Neural progenitor cell (in vitro differentiated cells): Measurements from ENCODE around the gene MRPL36. TPM values are rescaled to one million over a fixed set of nuclear protein-coding genes. Genes with fewer than 3 reads are reported as not detected.

Experiments used
- DNase-seq: peaks from one replicate; pipeline ENCODE4 v3.0.0-alpha.2; 2016; ENCODE audit warnings: low spot score
- H2AFZ ChIP-seq: fragments of 200-600 bp; sonication (generic); replicated peaks from 2 replicates; pipeline ENCODE4 v1.6.1; 2016; ENCODE audit warnings: antibody characterized with exemption
- H3F3A ChIP-seq: fragments of 200-600 bp; sonication (generic); 2 replicates; pipeline ENCODE4 v1.6.1; 2016; ENCODE audit warnings: antibody characterized with exemption, low read depth
- H3K27ac ChIP-seq: fragments of 200-600 bp; sonication (generic); 2 replicates; pipeline ENCODE4 v1.5.1; 2016; ENCODE audit warnings: mild to moderate bottlenecking
- H3K27me3 ChIP-seq: fragments of 200-600 bp; sonication (generic); 2 replicates; pipeline ENCODE4 v1.6.1; 2016; ENCODE audit warnings: mild to moderate bottlenecking, moderate library complexity
- H3K36me3 ChIP-seq: fragments of 200-600 bp; sonication (generic); 2 replicates; pipeline ENCODE4 v1.5.1; 2016
- H3K4me1 ChIP-seq: fragments of 200-600 bp; sonication (generic); 2 replicates; pipeline ENCODE4 v1.6.1; 2016; ENCODE audit warnings: mixed run types
- H3K4me2 ChIP-seq: fragments of 200-600 bp; sonication (generic); 2 replicates; pipeline ENCODE4 v1.6.1; 2016
- H3K4me3 ChIP-seq: fragments of 200-600 bp; sonication (generic); 2 replicates; pipeline ENCODE4 v1.5.1; 2016
- H3K79me2 ChIP-seq: fragments of 200-600 bp; sonication (generic); 2 replicates; pipeline ENCODE4 v1.6.1; 2016; ENCODE audit warnings: low read depth
- H3K9ac ChIP-seq: fragments of 200-600 bp; sonication (generic); 2 replicates; pipeline ENCODE4 v1.6.1; 2016
- H3K9me3 ChIP-seq: fragments of 200-600 bp; sonication (generic); 2 replicates; pipeline ENCODE4 v1.5.1; 2016; ENCODE audit warnings: low read depth
- H4K20me1 ChIP-seq: fragments of 200-600 bp; sonication (generic); 2 replicates; pipeline ENCODE4 v1.6.1; 2016; ENCODE audit warnings: low read depth
- H3K27ac Mint-ChIP-seq: 3 replicates; pipeline ENCODE4 v1.8.0; 2021; ENCODE audit warnings: mixed read lengths
- H3K27me3 Mint-ChIP-seq: 2 replicates; pipeline ENCODE4 v1.8.0; 2022; ENCODE audit warnings: low read depth, mild to moderate bottlenecking, inconsistent platforms, moderate library complexity, mixed read lengths; ENCODE audit not compliant: insufficient read depth
- H3K36me3 Mint-ChIP-seq: 3 replicates; pipeline ENCODE4 v1.8.0; 2021; ENCODE audit warnings: mixed read lengths
- H3K4me1 Mint-ChIP-seq: 3 replicates; pipeline ENCODE4 v1.8.0; 2021; ENCODE audit warnings: mixed read lengths
- H3K4me3 Mint-ChIP-seq: 3 replicates; pipeline ENCODE4 v1.8.0; 2021; ENCODE audit warnings: mild to moderate bottlenecking, moderate library complexity, mixed read lengths
- H3K9me3 Mint-ChIP-seq: 3 replicates; pipeline ENCODE4 v1.8.0; 2020; ENCODE audit warnings: mixed read lengths
- EZH2 ChIP-seq: fragments of 200-600 bp; sonication (generic); IDR thresholded peaks from 2 replicates; pipeline ENCODE4 v1.6.1; 2017; ENCODE audit warnings: antibody characterized with exemption, mild to moderate bottlenecking, moderate library complexity
- EZH2phosphoT487 ChIP-seq: fragments of 200-600 bp; sonication (generic); IDR thresholded peaks from 2 replicates; pipeline ENCODE4 v1.6.1; 2017; ENCODE audit warnings: antibody characterized with exemption
- total RNA-seq: library from RNA; depleted of rRNA; stranded (reverse); fragments of >200 nt; gene quantifications from 2 replicates; pipeline ENCODE4 v1.2.3, GENCODE V29; 2015; ENCODE audit warnings: low replicate concordance
- TF ChIP-seq, protein P1 (sequence below): fragments of 200-600 bp; sonication (generic); IDR thresholded peaks from 2 replicates; pipeline ENCODE4 v1.5.1; 2017; ENCODE audit warnings: antibody characterized with exemption, mild to moderate bottlenecking

The MRPL36 gene
- total RNA-seq, 1 donor from 2014 or later: 22.2 TPM

GRCh38 chr5:1806199-1806598, 6.6 kb upstream of the MRPL36 start:
- Mint-ChIP-seq H3K36me3 (peaks cover 36% of the 10 kb centered on the region), H3K4me1 (peaks cover 11% of the 10 kb centered on the region)

DNA sequence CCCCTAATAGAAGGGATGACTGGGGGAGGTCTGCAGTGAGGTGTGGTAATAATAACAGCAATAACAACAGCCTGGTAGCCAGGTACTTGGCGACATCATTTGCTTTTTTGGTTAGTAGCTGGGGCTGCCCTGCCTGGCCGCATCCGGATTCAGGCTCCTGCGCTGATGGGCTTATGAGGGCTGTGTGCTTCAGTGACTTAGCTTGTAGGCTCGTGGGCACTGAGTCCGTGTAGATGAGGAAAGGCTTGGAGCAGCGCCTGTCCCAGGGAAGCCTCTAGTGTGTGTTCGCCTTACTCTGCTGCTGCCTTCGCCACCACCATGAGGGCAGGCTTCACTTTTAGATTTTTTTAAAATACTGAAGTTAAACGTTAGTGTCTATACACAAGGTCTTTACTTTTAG, 6.1 kb upstream of the MRPL36 start:
- no peak for DNase-seq
- Histone ChIP-seq H3K9ac (no peak overlapping the region), H3K4me2 (no peak overlapping the region), H3K4me3 (no peak overlapping the region), H3F3A (peaks cover 3% of the 10 kb centered on the region), H3K79me2 (peaks cover 92% of the 10 kb centered on the region), H3K27ac (no peak overlapping the region), H4K20me1 (peaks cover 35% of the 10 kb centered on the region), H3K36me3 (peaks cover 4% of the 10 kb centered on the region), H3K27me3 (no peaks in the 10 kb centered on the region), H3K9me3 (no peaks in the 10 kb centered on the region), H3K4me1 (peaks cover 6% of the 10 kb centered on the region), H2AFZ (no peak overlapping the region)
- H3K4me1 Mint-ChIP-seq: peaks cover 13% of the 10 kb centered on the region
- peaks cover 3% of the 10 kb centered on the region for H3K27me3 Mint-ChIP-seq
- no peaks in the 10 kb centered on the region for H3K9me3 Mint-ChIP-seq
- TF ChIP-seq, protein P1, sequence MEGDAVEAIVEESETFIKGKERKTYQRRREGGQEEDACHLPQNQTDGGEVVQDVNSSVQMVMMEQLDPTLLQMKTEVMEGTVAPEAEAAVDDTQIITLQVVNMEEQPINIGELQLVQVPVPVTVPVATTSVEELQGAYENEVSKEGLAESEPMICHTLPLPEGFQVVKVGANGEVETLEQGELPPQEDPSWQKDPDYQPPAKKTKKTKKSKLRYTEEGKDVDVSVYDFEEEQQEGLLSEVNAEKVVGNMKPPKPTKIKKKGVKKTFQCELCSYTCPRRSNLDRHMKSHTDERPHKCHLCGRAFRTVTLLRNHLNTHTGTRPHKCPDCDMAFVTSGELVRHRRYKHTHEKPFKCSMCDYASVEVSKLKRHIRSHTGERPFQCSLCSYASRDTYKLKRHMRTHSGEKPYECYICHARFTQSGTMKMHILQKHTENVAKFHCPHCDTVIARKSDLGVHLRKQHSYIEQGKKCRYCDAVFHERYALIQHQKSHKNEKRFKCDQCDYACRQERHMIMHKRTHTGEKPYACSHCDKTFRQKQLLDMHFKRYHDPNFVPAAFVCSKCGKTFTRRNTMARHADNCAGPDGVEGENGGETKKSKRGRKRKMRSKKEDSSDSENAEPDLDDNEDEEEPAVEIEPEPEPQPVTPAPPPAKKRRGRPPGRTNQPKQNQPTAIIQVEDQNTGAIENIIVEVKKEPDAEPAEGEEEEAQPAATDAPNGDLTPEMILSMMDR: no peak
- TF ChIP-seq EZH2: no peak
- no peak for TF ChIP-seq EZH2phosphoT487
- H3K36me3 Mint-ChIP-seq: peaks cover 32% of the 10 kb centered on the region
- no peak overlapping the region for H3K27ac Mint-ChIP-seq
- no peak overlapping the region for H3K4me3 Mint-ChIP-seq

More at GRCh38 chr5:1806199-1806598, 6.6 kb upstream of the MRPL36 start:
- DNase-seq: no peak
- Histone ChIP-seq H2AFZ (no peak overlapping the region), H3K27me3 (no peaks in the 10 kb centered on the region), H3K9me3 (no peaks in the 10 kb centered on the region), H3K9ac (no peak overlapping the region), H3F3A (no peaks in the 10 kb centered on the region), H3K79me2 (peaks cover 95% of the 10 kb centered on the region), H3K4me3 (no peak overlapping the region), H4K20me1 (peaks cover 35% of the 10 kb centered on the region), H3K36me3 (peaks cover 6% of the 10 kb centered on the region), H3K4me1 (peaks cover 6% of the 10 kb centered on the region), H3K4me2 (no peak overlapping the region), H3K27ac (no peak overlapping the region)
- Mint-ChIP-seq H3K27me3 (peaks cover 3% of the 10 kb centered on the region), H3K27ac (no peak overlapping the region), H3K4me3 (no peak overlapping the region), H3K9me3 (no peaks in the 10 kb centered on the region)
- TF ChIP-seq, protein P1: no peak
- TF ChIP-seq EZH2: no peak

GRCh38 chr5:1805326-1805725, 5.7 kb upstream of the MRPL36 start:
- Mint-ChIP-seq H3K27ac (no peak overlapping the region), H3K27me3 (peaks cover 3% of the 10 kb centered on the region), H3K4me3 (no peak overlapping the region), H3K4me1 (peaks cover 14% of the 10 kb centered on the region), H3K36me3 (peaks cover 30% of the 10 kb centered on the region), H3K9me3 (no peaks in the 10 kb centered on the region)
- peaks cover 7% of the 10 kb centered on the region for H3F3A ChIP-seq
- H3K79me2 ChIP-seq: peaks cover 88% of the 10 kb centered on the region
- peaks cover 31% of the 10 kb centered on the region for H4K20me1 ChIP-seq
- no peak for TF ChIP-seq EZH2phosphoT487
- no peak for TF ChIP-seq EZH2
- TF ChIP-seq, protein P1: no peak
- no peak overlapping the region for H3K9ac ChIP-seq
- no peak for DNase-seq
- H3K4me1 ChIP-seq: peaks cover 6% of the 10 kb centered on the region
- H3K4me2 ChIP-seq: no peak overlapping the region
- no peak overlapping the region for H2AFZ ChIP-seq
- H3K36me3 ChIP-seq: peaks cover 4% of the 10 kb centered on the region
- H3K4me3 ChIP-seq: no peak overlapping the region
- H3K9me3 ChIP-seq: no peaks in the 10 kb centered on the region
- H3K27ac ChIP-seq: no peak overlapping the region
- no peaks in the 10 kb centered on the region for H3K27me3 ChIP-seq
